ENCODE results near the gene BANK1. TPM values are rescaled to one million over a fixed set of nuclear protein-coding genes. Genes with fewer than 3 reads are reported as not detected.

The BANK1 gene
- total RNA-seq, 1 donor from 2014 or later: 1.5 TPM

GRCh38 chr4:101791182-101791558, 640 bp downstream of the BANK1 start:
- Histone ChIP-seq H3K9me3 (no peaks in the 10 kb centered on the region), H3K27ac (peak overlapping the region; percentile 49), H3K4me1 (peaks cover 13% of the 10 kb centered on the region), H3K27me3 (no peaks in the 10 kb centered on the region), H3K4me3 (peak overlapping the region; percentile 57 to 61), H3K36me3 (no peaks in the 10 kb centered on the region)
- DNase-seq (ENCODE audit: extremely low spot score in 2 of 2): no peak
- TF ChIP-seq POLR2AphosphoS5 (IDR thresholded peaks at IDR 0.05; ENCODE audit: insufficient read depth in 1 of 2, low read depth in 1 of 2) (no peak), POLR2A (IDR thresholded peaks at IDR 0.05) (no peak), CTCF (IDR thresholded peaks at IDR 0.05) (no peak)
- intact Hi-C loops (cut with DNase I): no loop called here

- no peaks in the 10 kb centered on the region for H3K9me3 ChIP-seq
- intact Hi-C loops (cut with DNase I): no loop called here
- no peak overlapping the region for H3K27ac ChIP-seq
- no peak for DNase-seq (ENCODE audit: extremely low spot score in 2 of 2)
- H3K27me3 ChIP-seq: no peaks in the 10 kb centered on the region
- peaks cover 13% of the 10 kb centered on the region for H3K4me1 ChIP-seq
- no peaks in the 10 kb centered on the region for H3K36me3 ChIP-seq
- no peak for TF ChIP-seq POLR2A (IDR thresholded peaks at IDR 0.05)
- TF ChIP-seq POLR2AphosphoS5 (IDR thresholded peaks at IDR 0.05; ENCODE audit: insufficient read depth in 1 of 2, low read depth in 1 of 2): no peak
- no peak for TF ChIP-seq CTCF (IDR thresholded peaks at IDR 0.05)
- no peak overlapping the region for H3K4me3 ChIP-seq
Observed at GRCh38 chr4:101792056-101792590, 1.6 kb downstream of the BANK1 start.

GRCh38 chr4:101793397-101793796, 2.9 kb downstream of the BANK1 start:
- peaks cover 13% of the 10 kb centered on the region for H3K4me1 ChIP-seq
- intact Hi-C loops (cut with DNase I): no loop called here
- TF ChIP-seq CTCF (IDR thresholded peaks at IDR 0.05) (no peak), POLR2A (IDR thresholded peaks at IDR 0.05) (no peak), POLR2AphosphoS5 (IDR thresholded peaks at IDR 0.05; ENCODE audit: insufficient read depth in 1 of 2, low read depth in 1 of 2) (no peak)
- H3K27ac ChIP-seq: no peak overlapping the region
- no peak for DNase-seq (ENCODE audit: extremely low spot score in 2 of 2)
- no peaks in the 10 kb centered on the region for H3K27me3 ChIP-seq
- H3K4me3 ChIP-seq: no peak overlapping the region
- H3K36me3 ChIP-seq: no peaks in the 10 kb centered on the region
- no peaks in the 10 kb centered on the region for H3K9me3 ChIP-seq

GRCh38 chr4:101794806-101795205, 4.3 kb downstream of the BANK1 start:
- intact Hi-C loops (cut with DNase I): no loop called here
- Histone ChIP-seq H3K27me3 (no peaks in the 10 kb centered on the region), H3K4me3 (no peak overlapping the region), H3K36me3 (no peaks in the 10 kb centered on the region), H3K27ac (no peak overlapping the region), H3K9me3 (no peaks in the 10 kb centered on the region), H3K4me1 (peaks cover 13% of the 10 kb centered on the region)
- no peak for DNase-seq (ENCODE audit: extremely low spot score in 2 of 2)
- TF ChIP-seq POLR2AphosphoS5 (IDR thresholded peaks at IDR 0.05; ENCODE audit: insufficient read depth in 1 of 2, low read depth in 1 of 2) (no peak), POLR2A (IDR thresholded peaks at IDR 0.05) (no peak), CTCF (IDR thresholded peaks at IDR 0.05) (no peak)

- Histone ChIP-seq H3K9me3 (no peaks in the 10 kb centered on the region), H3K4me3 (no peak overlapping the region), H3K27me3 (no peaks in the 10 kb centered on the region), H3K27ac (no peak overlapping the region), H3K36me3 (no peaks in the 10 kb centered on the region), H3K4me1 (peaks cover 10% of the 10 kb centered on the region)
- intact Hi-C loops (cut with DNase I): no loop called here
- DNase-seq (ENCODE audit: extremely low spot score in 2 of 2): no peak
- TF ChIP-seq POLR2A (IDR thresholded peaks at IDR 0.05): no peak
- no peak for TF ChIP-seq CTCF (IDR thresholded peaks at IDR 0.05)
- TF ChIP-seq POLR2AphosphoS5 (IDR thresholded peaks at IDR 0.05; ENCODE audit: insufficient read depth in 1 of 2, low read depth in 1 of 2): no peak
Observed at GRCh38 chr4:101795704-101796103, 5.2 kb downstream of the BANK1 start.

All from vagina (tissue), 2 donors.